Upper lobe of right lung (tissue), 1 donor: Measurements from ENCODE around the gene TBC1D19. TPM values are rescaled to one million over a fixed set of nuclear protein-coding genes. Genes with fewer than 3 reads are reported as not detected.

Source experiments
- ATAC-seq: fragments of 200-7000 bp; cut with Tn5 transposase; one replicate; pipeline ENCODE4 v1.9.1; 2020; ENCODE audit warnings: mild to moderate bottlenecking, moderate library complexity
- DNase-seq: peaks from one replicate; pipeline ENCODE4 v3.0.0-alpha.2; 2020
- H3K27ac ChIP-seq: fragments of 200-600 bp; one replicate; pipeline ENCODE4 v1.8.0; 2022
- H3K27me3 ChIP-seq: fragments of 200-600 bp; one replicate; pipeline ENCODE4 v1.8.0; 2022; ENCODE audit warnings: mild to moderate bottlenecking
- H3K36me3 ChIP-seq: fragments of 200-600 bp; one replicate; pipeline ENCODE4 v1.8.0; 2022
- H3K4me1 ChIP-seq: fragments of 200-600 bp; one replicate; pipeline ENCODE4 v1.8.0; 2022
- H3K4me3 ChIP-seq: fragments of 200-600 bp; one replicate; pipeline ENCODE4 v1.8.0; 2022; ENCODE audit warnings: mild to moderate bottlenecking
- H3K9me3 ChIP-seq: fragments of 200-600 bp; one replicate; pipeline ENCODE4 v1.8.0; 2022
- intact Hi-C: fragments of 100-400 bp; cut with DNase I; formaldehyde crosslinking; loops from one replicate; pipeline ENCODE4 v1.11.0; 2022
- total RNA-seq: library from RNA; stranded (reverse); fragmentation: NEBNext Ultra II Directional; extraction: Animal tissue kit (Norgen Biotek cat#: 25700); gene quantifications from one replicate; pipeline ENCODE4 v1.2.1, GENCODE V29; 2021
- TF ChIP-seq, protein P1 (sequence below): fragments of 200-600 bp; IDR thresholded peaks from one replicate; pipeline ENCODE4 v1.8.0; 2022; ENCODE audit warnings: antibody characterized with exemption
- donor health status: DM: no; HTN: yes; CAD: no; lungs with severe emphysema.

Gene TBC1D19
- total RNA-seq, 1 donor from 2014 or later, result 10.0 TPM

DNA sequence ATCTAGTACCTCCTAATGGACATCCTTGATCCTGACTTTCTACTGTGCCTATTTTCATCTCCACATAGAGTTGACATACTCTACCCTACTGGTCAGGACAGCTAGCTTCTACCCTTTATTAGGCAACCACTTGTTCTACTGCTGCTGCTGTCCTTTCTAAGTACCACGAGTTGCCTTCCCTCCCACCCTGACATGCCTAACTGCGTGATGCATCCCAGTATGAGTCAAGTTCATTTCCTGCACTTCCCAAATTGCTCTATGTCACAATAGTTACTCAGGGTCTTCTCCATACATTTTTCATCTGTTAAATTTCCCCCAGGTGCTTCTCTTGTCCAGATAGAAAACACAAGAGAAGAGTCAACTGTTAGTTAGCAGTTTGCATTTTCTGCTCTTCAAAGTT lies 133.4 kb downstream of the TBC1D19 start:
- intact Hi-C loops, result loop anchor here (10.0 kb wide), 1 partner anchor 253 kb away; no protein-coding TSS in a partner anchor
- Histone ChIP-seq H3K4me3 (no peak overlapping the region), H3K27ac (no peak overlapping the region), H3K27me3 (no peaks in the 10 kb centered on the region), H3K4me1 (no peaks in the 10 kb centered on the region), H3K9me3 (no peaks in the 10 kb centered on the region), H3K36me3 (no peaks in the 10 kb centered on the region)
- peak; percentile 60 for ATAC-seq
- no peak for DNase-seq
- TF ChIP-seq, protein P1, sequence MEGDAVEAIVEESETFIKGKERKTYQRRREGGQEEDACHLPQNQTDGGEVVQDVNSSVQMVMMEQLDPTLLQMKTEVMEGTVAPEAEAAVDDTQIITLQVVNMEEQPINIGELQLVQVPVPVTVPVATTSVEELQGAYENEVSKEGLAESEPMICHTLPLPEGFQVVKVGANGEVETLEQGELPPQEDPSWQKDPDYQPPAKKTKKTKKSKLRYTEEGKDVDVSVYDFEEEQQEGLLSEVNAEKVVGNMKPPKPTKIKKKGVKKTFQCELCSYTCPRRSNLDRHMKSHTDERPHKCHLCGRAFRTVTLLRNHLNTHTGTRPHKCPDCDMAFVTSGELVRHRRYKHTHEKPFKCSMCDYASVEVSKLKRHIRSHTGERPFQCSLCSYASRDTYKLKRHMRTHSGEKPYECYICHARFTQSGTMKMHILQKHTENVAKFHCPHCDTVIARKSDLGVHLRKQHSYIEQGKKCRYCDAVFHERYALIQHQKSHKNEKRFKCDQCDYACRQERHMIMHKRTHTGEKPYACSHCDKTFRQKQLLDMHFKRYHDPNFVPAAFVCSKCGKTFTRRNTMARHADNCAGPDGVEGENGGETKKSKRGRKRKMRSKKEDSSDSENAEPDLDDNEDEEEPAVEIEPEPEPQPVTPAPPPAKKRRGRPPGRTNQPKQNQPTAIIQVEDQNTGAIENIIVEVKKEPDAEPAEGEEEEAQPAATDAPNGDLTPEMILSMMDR, result no peak

DNA sequence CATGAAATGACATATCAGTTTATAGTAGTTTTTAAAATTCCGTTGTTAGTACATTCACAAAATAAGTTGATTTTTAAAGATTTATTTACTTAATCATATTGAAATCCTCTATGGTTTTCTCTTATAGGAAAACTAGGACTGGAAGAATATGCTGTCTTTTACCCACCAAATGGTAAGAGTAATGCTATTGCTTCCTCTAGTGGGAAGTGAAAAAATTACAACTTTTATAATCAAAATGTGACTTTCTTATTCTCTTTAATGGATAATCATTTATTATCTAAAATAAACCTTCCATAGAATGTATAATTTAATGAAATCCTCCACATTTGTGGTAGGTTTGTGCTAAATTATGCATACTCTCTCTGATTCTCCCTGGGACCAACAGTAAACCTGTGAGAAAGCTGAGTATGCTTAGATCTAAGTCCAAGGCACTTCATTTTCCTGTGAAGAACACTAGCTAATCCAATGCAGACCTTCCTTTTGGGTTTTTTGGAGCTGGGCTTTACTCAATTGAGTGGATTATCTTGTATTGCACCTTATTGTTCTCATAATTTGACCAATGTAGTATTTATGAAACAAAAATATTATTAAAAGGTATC lies 136.2 kb downstream of the TBC1D19 start:
- H3K4me1 ChIP-seq, result no peaks in the 10 kb centered on the region
- no peaks in the 10 kb centered on the region for H3K27me3 ChIP-seq
- H3K9me3 ChIP-seq, result no peaks in the 10 kb centered on the region
- no peaks in the 10 kb centered on the region for H3K36me3 ChIP-seq
- intact Hi-C loops, result loop anchor here (10.0 kb wide), 1 partner anchor 255 kb away; no protein-coding TSS in a partner anchor
- H3K4me3 ChIP-seq, result no peak overlapping the region
- H3K27ac ChIP-seq, result no peak overlapping the region
- TF ChIP-seq, protein P1, result peak; percentile 66
- DNase-seq, result no peak
- no peak for ATAC-seq

DNA sequence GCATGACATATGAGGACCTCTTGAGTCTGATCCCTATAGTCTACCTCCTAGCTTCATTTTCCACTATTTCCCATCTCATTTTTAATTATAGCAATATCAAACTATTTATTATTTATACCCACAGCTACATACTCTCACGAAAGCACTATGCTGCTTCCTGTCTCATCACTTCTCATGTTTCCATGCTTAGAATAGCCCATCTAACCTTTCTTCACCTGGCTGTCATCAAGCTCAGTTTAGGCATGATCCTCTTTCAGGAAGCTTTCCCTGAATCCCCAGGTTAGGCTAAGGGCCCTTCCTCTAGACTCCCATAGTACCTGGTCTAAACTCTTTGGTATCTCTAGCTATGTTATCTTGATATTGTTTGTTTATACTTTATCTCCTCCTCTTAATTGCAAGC lies 137.8 kb downstream of the TBC1D19 start:
- H3K9me3 ChIP-seq, result no peaks in the 10 kb centered on the region

DNA sequence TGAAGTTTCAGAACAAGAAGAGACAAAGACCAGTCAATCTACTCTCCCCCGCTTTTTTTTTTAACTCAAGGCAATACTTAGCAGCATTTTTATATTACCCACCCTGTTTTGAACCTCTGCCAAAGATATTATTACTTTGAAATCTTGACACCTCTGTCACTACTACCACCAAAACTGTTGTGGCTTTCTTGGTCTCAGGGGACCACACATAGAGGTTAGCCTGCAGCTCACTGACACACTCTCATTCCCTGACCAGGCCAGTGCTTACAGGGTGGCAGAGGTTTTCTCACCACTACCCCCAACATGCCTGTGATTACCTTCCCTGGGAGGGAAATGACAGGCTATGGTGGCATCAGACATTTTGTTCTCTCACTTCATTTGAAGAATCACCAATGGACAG lies 139.3 kb downstream of the TBC1D19 start:
- no peaks in the 10 kb centered on the region for H3K36me3 ChIP-seq
- no peaks in the 10 kb centered on the region for H3K27me3 ChIP-seq
- no peak overlapping the region for H3K4me3 ChIP-seq
- no peak for DNase-seq
- TF ChIP-seq, protein P1, result no peak
- no peaks in the 10 kb centered on the region for H3K4me1 ChIP-seq
- intact Hi-C loops, result no loop called here
- H3K9me3 ChIP-seq, result no peaks in the 10 kb centered on the region
- H3K27ac ChIP-seq, result no peak overlapping the region
- ATAC-seq, result no peak

More for the DNA sequence above, 137.8 kb downstream of the TBC1D19 start:
- H3K4me3 ChIP-seq, result no peak overlapping the region
- no peaks in the 10 kb centered on the region for H3K27me3 ChIP-seq
- intact Hi-C loops, result no loop called here
- H3K27ac ChIP-seq, result no peak overlapping the region
- no peak for ATAC-seq
- no peaks in the 10 kb centered on the region for H3K36me3 ChIP-seq
- DNase-seq, result no peak
- no peaks in the 10 kb centered on the region for H3K4me1 ChIP-seq
- TF ChIP-seq, protein P1, result no peak

DNA sequence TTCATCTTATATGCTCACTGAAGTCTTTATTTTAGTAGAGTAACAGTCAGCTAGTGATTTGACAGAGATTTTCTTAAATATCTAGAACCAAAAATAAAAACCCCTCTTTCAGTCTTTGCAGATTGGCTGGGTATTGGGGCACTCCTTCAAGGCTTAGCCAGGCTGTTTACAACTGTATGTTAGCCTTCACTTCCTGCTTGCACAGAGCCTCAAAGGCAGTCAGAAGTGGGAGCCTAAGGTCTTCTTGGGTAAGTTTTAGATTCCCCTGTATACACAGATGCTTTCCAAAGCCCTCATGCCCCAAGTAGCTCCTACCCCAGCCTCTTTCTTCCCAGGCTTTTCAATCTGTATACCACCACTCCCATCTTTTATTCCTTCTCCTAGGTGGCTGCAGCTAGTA lies 140.7 kb downstream of the TBC1D19 start:
- intact Hi-C loops, result no loop called here
- ATAC-seq (no peak), DNase-seq (no peak)
- H3K4me1 ChIP-seq, result no peaks in the 10 kb centered on the region
- no peak overlapping the region for H3K4me3 ChIP-seq
- H3K27ac ChIP-seq, result no peak overlapping the region
- no peaks in the 10 kb centered on the region for H3K27me3 ChIP-seq
- TF ChIP-seq, protein P1, result no peak
- H3K36me3 ChIP-seq, result no peaks in the 10 kb centered on the region
- H3K9me3 ChIP-seq, result no peaks in the 10 kb centered on the region
